Stimulated activated CD4-positive, alpha-beta T cell treated with anti-CD3 and anti-CD28 coated beads, Interleukin-12 subunit alpha, Interleukin-12 subunit beta, amount 100 ng/mL, for 24 hours (primary cell): ENCODE data around the gene XAF1.
"Not testable (repeated sequence)": the region's sequence is repeated elsewhere in the genome, so short reads cannot be mapped to it uniquely, and the experiment has no call there.

Experiments
- DNase-seq, 2 experiments: peaks; one replicate each; pipeline ENCODE4 v3.0.0-alpha.2; 2020; ENCODE audit warnings: low read depth in 2 of 2

Gene XAF1

DNA sequence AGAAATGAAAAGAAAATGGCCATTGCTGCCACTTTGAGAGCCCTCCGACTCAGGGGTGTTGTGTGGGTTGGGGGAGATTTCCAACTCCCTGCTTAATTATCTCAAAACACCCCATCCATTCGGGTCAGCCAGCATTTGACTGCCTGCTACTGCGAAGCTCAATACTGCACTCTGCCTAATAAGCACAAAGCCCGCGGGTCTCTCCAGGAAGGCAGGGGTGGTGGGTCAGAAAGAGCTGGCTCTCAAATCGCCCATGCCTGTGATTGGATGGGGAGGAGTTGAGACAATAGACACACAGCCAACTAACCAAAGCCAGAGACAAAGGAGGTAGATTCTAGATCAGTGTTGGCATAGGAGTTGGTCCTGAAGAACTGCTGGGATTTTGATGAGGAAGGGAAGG is 2.3 kb upstream of the XAF1 start:
- no peak for DNase-seq

DNA sequence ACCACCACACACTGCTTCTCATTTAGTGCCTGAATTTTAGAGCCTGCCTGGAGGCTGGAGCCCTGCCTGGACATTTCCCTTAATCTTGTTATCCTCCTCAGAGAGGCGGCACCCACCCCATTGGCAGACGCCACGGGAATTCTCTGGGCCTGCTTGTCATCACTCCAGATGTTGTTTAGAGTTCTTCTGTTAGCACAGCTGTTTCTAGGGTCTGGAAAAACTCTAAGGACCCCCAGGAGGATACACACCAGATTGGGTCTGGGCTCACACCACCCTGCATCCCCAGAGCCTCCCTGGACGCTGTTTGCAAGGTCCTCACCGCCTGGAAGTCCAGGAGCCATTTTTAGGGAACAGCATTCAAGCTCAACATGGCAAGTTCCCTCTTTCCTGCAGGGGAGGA is 565 bp upstream of the XAF1 start:
- no peak for DNase-seq

DNA sequence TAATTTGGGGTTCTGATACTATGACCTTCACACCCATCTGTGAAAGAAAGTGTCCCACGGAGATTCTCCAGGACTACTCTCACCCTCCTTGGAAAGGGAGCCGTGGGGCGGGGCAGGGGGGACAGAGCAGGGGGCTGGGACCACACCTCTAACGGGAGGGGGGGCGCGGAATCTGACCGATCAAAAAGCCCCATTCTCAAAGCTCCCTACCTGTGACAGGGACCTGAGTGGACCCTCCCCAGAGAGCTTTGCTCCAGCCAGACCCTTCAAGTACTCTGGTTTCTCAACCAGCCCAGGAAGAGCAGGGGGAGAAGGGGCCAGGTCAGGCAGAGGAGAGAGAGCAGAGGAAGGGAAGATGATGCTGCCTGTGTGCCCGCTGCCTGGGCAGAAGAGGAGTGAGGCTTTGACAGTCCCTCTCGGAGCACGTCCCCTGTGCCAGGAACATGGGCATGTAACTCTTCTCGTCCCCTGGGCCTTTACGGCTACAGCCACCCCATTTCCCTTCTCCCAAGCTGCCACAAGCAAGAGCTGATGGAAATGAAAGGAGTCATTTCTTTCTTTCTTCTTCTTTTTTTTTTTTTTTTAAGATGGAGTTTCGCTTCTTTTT is 682 bp downstream of the XAF1 start:
- no peak for DNase-seq

DNA sequence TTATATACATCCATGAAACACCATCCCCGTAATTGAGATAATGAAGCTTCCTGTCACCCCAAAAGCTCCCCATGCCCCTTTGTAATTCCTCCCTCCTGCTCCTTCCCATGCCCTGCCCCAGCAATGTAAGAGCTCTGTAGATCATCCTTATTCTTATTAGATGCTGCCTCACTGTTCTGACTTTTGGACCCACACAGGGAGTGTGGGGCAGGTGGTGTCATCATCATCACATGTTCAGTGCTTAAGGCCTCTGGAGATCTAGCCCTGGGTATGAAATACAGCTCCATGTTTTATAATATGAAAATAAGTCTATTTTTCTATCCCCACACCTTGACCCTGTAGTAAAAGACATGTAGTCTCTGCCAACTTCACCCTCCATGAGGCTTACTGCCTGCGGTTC is 1.9 kb downstream of the XAF1 start:
- DNase-seq = no peak

DNA sequence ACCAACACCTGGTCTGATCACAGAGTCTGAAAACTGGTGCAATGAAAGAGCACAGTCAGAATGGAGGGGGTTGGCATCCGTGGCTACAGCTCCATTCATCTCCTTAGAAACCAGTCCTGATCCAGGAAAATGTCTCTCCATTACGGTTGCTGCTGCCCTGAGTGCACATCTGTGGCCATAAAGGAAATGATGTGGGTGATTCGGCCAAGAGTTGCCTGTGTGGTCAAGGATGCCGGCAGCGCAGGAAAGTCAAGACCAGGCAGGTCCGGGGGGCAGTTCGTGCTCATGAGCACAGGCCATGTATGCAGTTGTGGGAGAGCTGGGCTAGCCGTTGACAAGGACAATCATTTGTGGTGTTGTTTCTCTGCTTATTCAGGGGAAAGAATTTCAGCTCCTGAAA is 5.9 kb downstream of the XAF1 start:
- DNase-seq = no peak

DNA sequence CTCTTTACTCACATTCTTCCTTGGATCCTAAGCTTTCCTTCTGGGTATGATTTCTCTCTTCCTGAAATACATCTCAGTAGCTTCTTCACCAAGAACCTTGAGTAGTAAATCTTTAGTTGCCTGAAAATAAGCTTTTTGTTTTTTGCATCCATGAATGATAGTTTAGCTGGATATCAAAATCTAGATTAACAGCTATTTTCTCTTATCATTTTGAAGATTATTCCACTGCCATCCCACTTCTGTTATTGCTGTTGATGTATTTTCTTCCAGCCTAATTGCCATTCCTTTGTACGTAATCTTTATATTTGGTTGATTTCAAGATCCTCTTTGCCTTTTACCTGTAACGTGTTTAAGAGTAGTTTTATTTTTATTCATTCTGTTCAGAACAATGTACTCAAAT is 12.6 kb downstream of the XAF1 start:
- no peak for DNase-seq

DNA sequence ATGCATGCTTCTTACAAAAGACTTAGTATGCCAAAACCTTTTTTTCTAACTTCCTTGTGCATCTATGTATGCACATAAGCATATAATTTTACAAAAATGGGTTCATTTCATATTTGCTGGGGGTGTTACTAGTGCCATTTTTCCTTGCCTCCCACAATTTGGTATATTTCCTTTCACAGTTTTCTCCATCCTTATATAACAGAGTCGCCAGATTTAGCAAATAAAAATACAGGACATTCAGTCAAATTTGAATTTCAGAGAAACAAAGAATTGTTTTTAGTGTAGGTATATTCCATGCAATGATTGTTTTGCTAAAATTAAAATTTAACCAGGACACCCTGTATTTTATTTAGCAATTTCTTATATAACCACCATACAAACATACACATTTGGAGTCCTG is 16.2 kb downstream of the XAF1 start:
- no peak for DNase-seq

DNA sequence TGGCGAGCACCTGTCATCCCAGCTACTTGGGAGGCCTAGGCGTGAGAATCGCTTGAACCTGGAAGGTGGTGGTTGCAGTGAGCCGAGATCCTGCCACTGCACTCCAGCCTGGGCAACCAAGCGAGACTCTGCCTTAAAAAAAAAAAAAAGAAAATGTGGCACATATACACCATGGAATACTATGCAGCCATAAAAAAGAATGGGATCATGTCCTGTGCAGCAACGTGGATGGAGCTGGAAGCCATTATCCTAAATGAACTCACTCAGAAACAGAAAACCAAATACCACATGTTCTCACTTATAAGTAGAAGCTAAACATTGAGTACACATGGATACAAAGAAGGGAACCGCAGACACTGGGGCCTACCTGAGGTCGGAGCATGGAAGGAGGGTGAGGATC is 19.1 kb downstream of the XAF1 start:
- DNase-seq = not testable (repeated sequence)

DNA sequence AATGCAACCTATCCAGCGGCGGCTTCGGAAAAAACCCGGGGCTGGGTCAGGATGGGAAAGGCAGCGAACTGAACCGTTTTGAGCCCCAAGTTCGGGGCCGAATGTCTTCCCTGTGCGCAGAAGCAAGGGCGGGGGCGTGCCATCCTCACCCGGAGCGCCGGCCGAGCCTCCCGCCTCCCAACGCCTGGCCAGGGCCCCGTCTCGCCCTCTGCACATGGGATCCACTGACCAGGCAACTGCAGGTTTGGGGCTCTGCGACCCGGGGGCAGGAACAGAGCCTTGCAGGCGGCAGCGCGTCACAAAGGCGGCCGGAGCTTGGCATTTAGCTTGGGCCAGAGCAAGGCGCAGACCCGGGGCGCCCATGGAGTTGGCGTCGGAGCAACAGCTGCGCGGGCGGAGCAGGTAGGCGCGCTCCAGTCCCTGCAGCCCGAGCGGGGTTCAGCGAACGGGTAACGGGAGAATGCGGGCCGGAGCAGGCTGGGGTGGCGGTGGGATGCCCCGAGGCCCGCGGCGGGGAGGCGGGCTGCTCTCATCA is 20.1 kb downstream of the XAF1 start, which contains the start of gene FBXO39:
FBXO39 (plus strand) TSS at position 345 of the 535 bp plus-strand sequence. CDS start 3,654 bp downstream, outside the sequence.
- no peak for DNase-seq

DNA sequence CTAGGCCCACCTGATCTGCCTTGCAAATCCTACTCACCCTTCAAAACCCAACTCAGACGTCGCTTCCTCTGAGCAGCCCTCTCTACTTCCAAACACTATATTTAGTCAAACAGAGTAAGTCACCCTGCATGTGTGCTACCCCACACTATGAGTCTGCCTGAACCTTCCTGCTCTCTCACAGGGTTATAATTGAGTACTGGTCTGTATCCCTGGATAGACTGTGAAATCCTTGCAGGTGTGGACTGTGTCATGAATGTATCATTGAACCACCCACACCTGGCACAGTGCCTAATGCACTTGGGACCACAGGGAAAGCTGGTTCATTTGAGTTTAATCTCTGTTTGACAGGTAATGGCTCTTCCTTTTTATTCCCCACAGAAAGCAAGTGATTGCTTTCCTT is 23.6 kb downstream of the XAF1 start:
- DNase-seq = no peak

DNA sequence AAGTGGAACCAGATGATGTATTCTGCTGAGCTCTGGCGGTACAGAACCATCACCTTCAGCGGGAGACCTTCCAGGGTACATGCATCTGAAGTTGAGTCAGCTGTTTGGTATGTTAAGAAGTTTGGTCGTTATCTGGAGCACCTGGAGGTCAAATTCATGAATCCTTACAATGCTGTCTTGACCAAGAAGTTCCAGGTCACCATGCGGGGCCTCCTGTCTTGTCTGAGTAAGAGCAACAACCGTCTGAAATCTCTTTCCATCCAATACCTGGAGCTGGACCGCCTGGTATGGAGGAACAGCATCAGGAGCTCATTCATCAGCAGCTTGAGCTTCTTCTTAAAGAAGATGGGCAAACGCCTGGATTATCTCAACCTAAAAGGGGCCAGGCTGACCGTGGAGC is 24.2 kb downstream of the XAF1 start:
- no peak for DNase-seq

DNA sequence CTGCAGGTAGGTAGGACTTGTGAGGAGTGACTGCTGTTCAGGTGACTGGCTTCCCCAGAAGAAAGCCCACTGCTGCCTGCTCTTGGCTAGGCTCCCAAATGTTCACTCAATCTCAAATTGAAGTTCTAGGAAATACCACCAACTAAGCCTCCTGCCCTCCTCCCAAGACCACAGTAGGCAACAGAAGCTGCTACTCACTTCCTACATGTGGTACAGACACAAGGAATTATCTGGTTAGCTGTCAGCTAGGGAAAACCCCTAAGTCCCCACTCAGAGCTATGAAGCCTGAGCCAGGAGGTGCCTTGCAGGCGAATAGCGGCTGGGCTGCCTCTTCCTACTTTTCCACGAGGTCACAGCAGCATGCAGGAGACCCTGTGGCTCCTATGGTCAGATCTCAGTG is 25.0 kb downstream of the XAF1 start:
- no peak for DNase-seq

DNA sequence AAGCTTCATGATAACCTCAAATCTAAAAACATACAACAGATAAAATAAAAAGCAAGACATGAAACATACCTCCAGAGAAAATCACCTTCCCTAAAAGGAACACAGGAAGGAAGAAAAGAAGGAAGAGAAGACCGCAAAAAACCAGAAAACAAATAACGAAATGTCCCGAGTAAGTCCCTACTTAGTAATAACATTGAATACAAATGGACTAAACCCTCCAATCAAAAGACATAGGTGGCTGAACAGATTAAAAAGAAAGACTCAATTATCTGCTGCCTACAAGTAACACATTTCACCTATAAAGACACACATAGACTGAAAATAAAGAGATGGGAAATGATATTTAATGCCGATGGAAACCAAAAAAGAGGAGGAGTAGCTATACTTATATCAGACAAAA is 26.4 kb downstream of the XAF1 start:
- DNase-seq = no peak

DNA sequence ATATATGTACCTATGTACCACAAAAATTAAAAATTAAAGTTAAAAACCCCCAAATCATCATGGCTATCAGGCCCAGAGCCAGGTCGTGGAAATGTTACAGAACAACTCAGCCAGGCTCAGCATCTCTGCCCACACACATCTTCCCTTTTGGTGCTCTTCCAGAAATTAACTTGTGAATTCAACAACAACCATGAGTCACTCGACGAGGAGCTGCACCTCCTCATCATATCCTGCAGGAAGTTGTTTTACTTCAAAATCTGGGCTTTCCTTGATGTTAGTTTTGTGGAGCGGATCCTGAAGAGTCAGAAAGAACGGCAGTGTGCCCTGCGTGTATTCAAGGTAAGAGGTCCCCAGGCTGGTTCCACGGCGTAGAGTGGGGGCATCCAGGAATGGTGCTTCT is 30.8 kb downstream of the XAF1 start:
- DNase-seq = no peak

DNA sequence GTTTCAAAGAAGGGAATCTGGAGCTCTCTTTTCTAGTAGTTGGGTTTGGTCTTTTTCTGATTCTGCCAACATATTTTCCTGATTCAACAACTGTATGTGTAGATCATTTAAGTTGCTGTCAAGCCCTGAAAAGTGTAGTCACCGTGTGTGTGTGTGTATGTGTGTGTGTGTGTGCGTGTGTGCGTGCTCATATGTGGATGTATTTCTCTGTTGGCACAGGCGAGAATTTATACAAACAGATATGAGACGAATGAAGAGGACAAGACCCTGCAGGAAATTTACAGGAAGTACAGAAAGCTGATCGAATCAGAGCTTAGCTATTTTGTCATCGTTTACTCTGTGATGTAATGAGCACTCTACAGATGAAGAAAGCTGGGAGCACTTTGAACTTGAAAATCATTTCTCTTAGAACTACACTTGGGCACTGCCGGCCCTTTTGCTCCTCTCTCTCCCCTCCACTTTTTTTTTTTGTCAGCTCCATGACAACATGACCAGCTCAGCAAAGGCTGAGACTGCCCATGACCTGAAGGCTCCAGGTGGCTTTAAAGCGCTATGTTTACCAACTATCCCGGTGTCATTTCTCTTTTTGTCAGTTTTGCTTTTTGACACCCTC is 31.3 kb downstream of the XAF1 start:
- no peak for DNase-seq

DNA sequence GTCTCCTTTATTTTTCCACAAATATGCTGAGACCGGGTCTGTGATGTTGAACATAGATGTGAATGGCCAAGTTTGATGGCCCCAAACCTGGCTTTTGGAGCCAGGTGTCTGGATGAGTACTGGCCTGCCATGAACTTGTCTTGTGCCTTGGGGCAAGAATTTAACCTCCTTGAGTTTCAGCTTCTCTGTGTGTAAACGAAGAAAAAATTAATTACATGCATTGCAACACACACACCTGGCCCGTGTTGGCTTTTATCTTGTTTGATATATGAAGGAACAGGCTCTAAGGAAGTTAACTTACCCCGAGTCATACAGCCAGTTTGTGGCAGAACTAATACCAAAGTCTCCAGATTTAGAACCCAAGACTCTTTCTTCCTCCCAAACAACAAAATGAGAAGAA is 33.3 kb downstream of the XAF1 start:
- no peak for DNase-seq

DNA sequence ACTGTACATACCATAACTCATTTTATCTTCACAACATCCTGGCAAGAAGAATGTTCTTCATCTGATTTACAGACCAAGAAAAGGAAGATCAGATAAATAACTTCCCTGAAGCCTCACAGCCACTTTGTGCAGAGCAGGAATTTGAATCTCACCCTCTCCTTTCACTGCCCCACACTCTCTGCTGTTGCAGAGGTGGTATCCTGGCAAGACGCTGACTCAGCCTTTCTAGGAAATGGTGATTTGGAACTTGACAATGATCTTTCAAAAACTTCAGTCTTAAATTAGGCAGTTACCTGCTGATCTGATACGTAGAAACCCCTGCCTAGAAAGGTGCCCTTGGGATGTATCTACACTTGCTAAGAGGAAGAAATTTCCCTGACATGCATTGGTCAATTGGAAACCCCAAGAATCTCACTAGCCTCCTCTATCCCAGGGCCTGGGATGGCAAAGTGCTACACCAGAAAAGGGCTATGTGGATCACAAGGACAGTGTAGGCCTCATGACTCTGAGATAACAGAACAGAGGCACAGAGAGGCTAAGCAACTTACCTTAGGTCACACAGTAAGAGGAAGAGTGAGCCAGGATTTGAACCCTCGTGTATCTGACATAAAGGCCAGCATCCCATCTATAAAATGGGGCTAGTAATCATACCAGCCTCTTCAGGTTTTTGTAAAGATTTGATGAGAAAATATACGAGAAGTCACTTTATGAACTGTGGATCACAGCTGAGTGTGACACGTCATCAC is 38.1 kb downstream of the XAF1 start:
- no peak for DNase-seq

DNA sequence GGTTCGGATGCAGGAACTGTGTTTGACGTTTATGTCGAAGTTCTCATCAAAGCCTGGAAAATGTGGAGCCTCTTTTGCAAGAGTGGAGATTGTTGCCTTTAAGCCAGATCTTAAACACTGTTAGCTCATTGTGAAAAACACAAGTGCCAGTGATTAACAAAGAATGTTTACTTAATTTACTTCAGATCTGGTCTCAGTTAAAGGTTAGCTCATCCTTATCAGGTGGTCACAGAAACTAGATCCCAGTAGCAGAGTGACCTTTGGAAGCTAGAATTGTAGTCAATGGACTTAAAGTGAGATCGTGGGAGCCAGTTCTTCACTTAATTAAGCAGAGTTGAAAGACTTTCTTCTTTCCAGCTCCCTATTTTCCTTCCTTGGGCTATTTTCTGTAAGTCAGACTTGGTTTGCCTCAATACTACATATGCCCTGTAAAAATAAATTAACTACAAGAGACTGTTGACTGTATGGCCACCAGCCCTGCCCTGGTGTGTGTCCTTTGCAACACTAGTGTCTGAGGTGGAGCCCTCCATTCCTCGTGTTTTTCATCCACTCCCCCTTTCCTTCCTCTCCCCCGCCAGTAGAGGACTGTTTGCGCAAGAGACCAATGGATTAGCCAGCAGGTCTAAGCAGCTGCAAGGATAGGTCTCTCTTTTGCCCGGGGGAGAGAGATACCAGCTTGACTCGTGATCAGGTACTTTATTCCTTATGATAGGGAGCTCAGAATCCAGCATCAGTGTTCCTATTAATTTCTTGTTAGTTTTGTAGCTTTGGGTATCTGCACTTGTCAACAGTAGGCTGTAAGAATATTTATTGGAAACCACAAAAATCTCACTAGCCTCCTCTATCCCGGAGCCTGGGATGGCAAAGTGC is 40.4 kb downstream of the XAF1 start:
- no peak for DNase-seq

DNA sequence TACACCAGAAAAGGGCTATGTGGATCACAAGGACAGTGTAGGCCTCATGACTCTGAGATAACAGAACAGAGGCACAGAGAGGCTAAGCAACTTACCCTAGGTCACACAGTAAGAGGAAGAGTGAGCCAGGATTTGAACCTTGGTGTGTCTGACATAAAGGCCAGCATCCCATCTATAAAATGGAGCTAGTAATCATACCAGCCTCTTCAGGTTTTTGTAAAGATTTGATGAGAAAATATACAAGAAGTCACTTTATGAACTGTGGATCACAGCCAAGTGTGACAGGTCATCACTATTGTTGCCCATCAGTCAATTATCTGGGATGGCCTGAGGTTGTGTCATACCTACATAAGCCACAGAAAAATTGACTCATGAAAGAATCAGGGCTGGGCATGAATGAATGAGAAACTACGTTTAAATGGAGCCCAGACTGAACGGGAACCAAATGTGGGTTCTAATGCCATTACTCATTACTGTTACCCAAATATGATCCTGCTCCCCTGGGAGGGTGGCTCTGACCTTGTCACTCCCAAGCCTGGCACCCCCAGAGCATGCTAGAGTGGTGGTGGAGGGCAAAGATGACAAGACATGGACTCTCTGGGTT is 41.1 kb downstream of the XAF1 start:
- no peak for DNase-seq

DNA sequence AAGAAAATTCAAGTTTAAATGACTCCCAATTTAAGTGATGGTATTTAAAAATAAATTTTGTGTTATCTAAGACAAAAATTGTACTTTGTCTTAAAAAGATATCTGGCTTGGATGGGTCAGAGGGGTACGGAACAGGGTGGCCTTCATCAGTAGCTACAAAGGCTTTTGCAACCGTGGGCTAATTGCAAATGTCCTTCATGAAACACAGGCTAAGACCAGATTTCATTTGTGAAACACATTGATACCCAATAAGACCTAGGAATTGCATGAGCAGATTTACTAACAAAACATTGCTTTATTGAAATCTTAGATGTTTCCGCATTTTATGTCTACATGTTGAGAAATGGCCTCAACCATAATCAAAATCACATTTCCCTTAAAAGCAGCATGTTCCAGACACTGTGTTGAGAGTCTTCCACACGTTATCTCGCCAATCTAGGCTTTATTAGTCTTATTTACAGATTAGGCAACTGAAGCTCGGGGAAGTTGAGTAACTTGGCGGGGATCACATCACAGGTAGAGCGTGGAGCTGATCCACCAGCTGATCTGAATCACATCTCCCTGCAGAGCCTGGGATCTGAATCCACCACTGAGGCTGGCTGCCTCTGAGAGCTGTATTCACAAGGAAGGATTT is 42.0 kb downstream of the XAF1 start:
- no peak for DNase-seq

DNA sequence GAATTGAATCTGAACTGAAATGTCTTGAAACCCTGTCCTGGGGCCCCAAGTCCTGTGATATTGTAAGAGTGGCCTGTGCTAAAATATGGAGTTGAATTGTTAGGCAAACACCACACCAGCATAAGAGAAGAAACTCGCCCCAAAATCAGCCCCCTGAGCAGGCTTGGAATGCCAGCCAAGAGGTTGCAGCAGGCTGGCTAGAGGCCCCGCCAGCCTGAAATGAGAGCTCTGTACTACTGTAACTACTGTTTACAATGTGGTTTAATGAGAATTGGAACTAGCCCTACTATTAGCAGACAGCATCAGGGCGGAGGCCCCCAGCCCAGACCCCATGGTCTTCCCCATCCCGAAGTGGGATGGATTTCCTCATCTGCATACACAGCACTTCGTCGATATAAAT is 43.9 kb downstream of the XAF1 start:
- no peak for DNase-seq
